GM12875 (cell line): ENCODE results near the gene TNIK.

Experiments
- H3K4me3 ChIP-seq: one replicate; pipeline ENCODE4 v1.5.1; 2011; ENCODE audit warnings: low read depth, low read length, control low read depth
- TF ChIP-seq, protein P1 (sequence below): IDR thresholded peaks from 2 replicates; pipeline ENCODE4 v1.5.1; 2011; ENCODE audit warnings: low read depth, mild to moderate bottlenecking, control low read depth, inconsistent platforms, low read length, moderate library complexity, borderline replicate concordance; ENCODE audit not compliant: insufficient read depth

Gene TNIK

DNA sequence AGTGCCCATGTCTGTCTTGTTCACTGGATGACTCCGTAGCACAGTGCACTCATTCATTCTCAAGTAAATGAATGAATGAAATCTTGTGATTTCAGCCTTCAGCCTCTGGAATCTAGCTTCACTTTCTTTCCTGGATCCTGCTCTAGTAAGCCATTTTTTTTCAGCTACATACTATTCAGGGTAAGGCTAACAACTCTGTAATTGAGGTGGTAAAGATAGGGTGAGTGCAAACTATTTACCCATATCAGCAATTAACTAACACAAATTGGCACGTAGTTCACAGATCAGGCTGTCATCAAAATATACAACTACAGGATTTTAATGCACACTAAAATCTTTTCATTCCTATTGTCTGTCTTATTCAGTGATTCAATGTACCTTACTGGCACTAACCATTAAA, 238.6 kb downstream of the TNIK start:
- no peak overlapping the region for H3K4me3 ChIP-seq
- TF ChIP-seq, protein P1, sequence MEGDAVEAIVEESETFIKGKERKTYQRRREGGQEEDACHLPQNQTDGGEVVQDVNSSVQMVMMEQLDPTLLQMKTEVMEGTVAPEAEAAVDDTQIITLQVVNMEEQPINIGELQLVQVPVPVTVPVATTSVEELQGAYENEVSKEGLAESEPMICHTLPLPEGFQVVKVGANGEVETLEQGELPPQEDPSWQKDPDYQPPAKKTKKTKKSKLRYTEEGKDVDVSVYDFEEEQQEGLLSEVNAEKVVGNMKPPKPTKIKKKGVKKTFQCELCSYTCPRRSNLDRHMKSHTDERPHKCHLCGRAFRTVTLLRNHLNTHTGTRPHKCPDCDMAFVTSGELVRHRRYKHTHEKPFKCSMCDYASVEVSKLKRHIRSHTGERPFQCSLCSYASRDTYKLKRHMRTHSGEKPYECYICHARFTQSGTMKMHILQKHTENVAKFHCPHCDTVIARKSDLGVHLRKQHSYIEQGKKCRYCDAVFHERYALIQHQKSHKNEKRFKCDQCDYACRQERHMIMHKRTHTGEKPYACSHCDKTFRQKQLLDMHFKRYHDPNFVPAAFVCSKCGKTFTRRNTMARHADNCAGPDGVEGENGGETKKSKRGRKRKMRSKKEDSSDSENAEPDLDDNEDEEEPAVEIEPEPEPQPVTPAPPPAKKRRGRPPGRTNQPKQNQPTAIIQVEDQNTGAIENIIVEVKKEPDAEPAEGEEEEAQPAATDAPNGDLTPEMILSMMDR: no peak

DNA sequence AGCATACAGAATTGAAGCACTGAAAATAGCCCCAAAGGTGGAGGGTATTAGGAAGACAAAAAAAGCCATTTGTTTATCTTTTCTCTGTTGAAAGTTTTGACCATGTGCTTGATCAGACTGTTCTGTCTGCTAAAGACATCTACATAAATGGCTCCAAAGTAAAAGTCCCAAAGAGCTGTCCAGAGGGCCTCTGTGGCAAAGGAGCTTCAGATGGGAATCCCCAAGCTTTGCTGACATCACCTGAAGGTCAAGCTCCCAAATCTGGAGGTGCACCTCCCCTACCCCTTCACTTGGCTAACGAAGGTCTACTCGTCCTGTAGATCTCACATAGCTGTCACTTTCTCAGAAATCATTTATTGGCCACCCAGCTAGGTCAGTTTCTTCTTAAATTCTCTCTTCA, 239.1 kb downstream of the TNIK start:
- TF ChIP-seq, protein P1: no peak
- no peak overlapping the region for H3K4me3 ChIP-seq

DNA sequence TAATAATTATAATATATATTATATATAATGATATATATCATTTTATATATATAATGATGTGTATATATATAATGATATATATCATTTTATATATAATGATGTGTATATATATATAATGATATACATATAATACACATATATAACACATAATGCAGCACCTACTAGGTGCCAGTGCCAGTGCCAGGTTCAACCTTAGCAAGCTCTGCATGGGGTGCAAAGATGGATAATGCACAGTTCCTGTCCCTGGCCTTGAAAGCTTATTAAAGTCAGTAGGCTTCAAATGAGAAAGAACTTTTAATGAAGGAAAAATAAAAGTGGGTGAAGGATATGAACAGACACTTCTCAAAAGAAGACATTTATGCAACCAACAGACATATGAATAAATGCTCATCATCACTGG, 240.9 kb downstream of the TNIK start:
- no peak overlapping the region for H3K4me3 ChIP-seq
- TF ChIP-seq, protein P1: no peak

DNA sequence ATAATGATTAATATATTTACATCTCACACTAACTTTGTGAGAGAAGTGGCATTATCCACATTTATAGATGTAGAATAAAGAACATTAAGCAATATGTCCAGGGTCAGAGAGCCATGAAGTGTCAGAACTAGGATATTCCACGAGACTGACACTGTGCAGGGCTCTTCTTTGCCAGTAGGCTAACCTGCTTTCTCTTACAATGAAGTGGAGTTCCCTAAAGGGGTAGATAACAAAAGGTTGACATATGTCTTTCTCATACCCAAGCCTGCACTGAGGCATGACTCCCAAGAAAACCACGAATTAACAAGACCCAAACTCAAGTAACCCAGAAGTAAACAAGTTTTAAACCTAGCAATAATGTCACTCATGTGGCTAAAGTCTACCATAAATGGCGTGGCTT, 242.1 kb downstream of the TNIK start:
- TF ChIP-seq, protein P1: no peak
- H3K4me3 ChIP-seq: no peak overlapping the region

DNA sequence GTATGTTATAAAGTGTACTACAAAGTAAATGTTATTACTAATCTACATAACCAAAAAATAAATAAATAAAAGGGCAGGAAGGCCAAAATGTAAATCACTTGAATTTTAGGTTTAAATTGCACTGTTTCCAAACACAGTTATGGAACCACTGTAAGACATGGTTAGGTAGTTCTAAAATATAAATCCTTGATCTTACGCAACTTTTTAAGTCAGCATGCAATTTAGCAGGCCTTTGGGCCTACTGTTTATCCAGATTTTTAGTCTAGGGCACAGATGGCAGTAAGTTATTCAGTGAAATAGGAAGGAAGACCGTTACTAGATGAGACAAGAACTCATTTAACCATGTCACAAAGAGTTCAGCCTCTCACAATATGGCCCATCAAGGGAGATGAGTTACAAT, 246.3 kb downstream of the TNIK start:
- H3K4me3 ChIP-seq: no peak overlapping the region
- TF ChIP-seq, protein P1: no peak

DNA sequence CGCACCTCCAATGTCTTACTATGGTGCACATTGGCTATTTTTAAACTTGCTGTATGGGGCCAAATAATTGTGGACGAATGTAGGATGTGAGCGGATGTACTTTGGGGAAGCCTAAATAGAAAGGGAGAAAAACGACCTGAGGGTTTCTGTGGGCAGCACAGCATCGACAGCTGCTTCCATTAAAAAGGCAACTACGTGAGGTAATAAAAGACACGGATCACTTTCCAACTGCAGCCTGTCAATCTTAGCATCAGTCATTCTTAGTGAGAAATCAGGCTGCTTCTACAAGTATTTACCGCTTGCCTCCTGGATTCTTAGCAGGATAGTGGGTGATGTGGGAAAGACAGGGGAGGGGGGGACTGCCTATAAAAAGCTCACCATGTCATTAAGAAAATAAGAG, 247.0 kb downstream of the TNIK start:
- TF ChIP-seq, protein P1: no peak
- no peak overlapping the region for H3K4me3 ChIP-seq

DNA sequence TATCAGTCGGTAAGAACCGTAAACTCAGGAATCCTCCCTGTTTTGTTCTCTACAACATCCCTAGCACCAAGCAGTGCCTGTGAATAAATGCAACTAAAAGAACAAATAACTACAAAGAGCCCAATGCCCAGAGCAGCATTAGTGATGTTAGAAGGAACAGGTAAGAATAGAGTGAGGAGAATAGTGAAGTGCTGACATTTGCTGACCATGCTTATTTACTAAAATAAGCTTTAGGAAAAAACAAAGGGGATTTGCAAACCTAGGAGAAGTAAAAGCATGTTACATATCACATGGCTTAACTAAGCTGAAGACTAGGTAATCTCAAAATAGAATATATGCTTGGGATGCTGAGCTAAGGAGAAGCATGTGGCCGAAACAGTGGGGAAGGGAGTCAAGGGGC, 247.6 kb downstream of the TNIK start:
- TF ChIP-seq, protein P1: no peak
- H3K4me3 ChIP-seq: no peak overlapping the region
